GM18909 (cell line): ENCODE measurements around the gene SEMA3E.
"Not testable (repeated sequence)": the region's sequence is repeated elsewhere in the genome, so short reads cannot be mapped to it uniquely, and the experiment has no call there.

Source experiments
- ATAC-seq: cut with Tn5 transposase; IDR thresholded peaks from one replicate; pipeline ENCODE4 v1.9.1; 2021; ENCODE audit warnings: mild to moderate bottlenecking; ENCODE audit not compliant: unreplicated experiment, poor library complexity

Gene SEMA3E

GRCh38 chr7:83562960-83563359, 86.0 kb downstream of the SEMA3E start:
- ATAC-seq: no peak

- no peak for ATAC-seq
Measured at GRCh38 chr7:83562289-83562688, 86.7 kb downstream of the SEMA3E start.

- no peak for ATAC-seq
Measured at GRCh38 chr7:83559887-83560286, 89.1 kb downstream of the SEMA3E start.

- ATAC-seq: not testable (repeated sequence)
Measured at GRCh38 chr7:83552556-83552955, 96.4 kb downstream of the SEMA3E start.

- no peak for ATAC-seq
Measured at GRCh38 chr7:83550100-83550499, 98.8 kb downstream of the SEMA3E start.

GRCh38 chr7:83548250-83548649, 100.7 kb downstream of the SEMA3E start:
- no peak for ATAC-seq

GRCh38 chr7:83547526-83547925, 101.4 kb downstream of the SEMA3E start:
- peak; percentile 92 for ATAC-seq

- no peak for ATAC-seq
Measured at GRCh38 chr7:83546586-83546985, 102.4 kb downstream of the SEMA3E start.

- ATAC-seq: no peak
Measured at GRCh38 chr7:83541187-83541960, 107.6 kb downstream of the SEMA3E start.

- no peak for ATAC-seq
Measured at GRCh38 chr7:83534488-83534887, 114.5 kb downstream of the SEMA3E start.

GRCh38 chr7:83532219-83532618, 116.7 kb downstream of the SEMA3E start:
- ATAC-seq: no peak

- ATAC-seq: no peak
Measured at GRCh38 chr7:83531766-83532165, 117.2 kb downstream of the SEMA3E start.

- no peak for ATAC-seq
Measured at GRCh38 chr7:83528925-83529423, 120.0 kb downstream of the SEMA3E start.

GRCh38 chr7:83524277-83525075, 124.5 kb downstream of the SEMA3E start:
- ATAC-seq: no peak

- ATAC-seq: no peak
Measured at GRCh38 chr7:83520726-83521125, 128.2 kb downstream of the SEMA3E start.

- ATAC-seq: no peak
Measured at GRCh38 chr7:83519240-83519639, 129.7 kb downstream of the SEMA3E start.

GRCh38 chr7:83517035-83517700, 131.8 kb downstream of the SEMA3E start:
- ATAC-seq: no peak

- ATAC-seq: no peak
Measured at GRCh38 chr7:83514977-83515376, 134.0 kb downstream of the SEMA3E start.

GRCh38 chr7:83509255-83510021, 139.5 kb downstream of the SEMA3E start:
- no peak for ATAC-seq

GRCh38 chr7:83504330-83504729, 144.6 kb downstream of the SEMA3E start:
- no peak for ATAC-seq
